H1 (cell line): ENCODE data around the gene CCBE1. TPM values are rescaled to one million over a fixed set of nuclear protein-coding genes. Genes with fewer than 3 reads are reported as not detected.

Experiments
- CTCF ChIA-PET: fragments of 300-600 bp; sonication (Branson Sonifier 250); formaldehyde crosslinking; loops from one replicate; lab custom pipeline; 2021; ENCODE audit not compliant: partially characterized antibody; lab: Charles Lee
- POLR2A ChIA-PET: fragments of 300-600 bp; sonication (Branson Sonifier 250); formaldehyde crosslinking; loops from one replicate; lab custom pipeline; 2021; ENCODE audit warnings: inconsistent platforms; ENCODE audit not compliant: partially characterized antibody; lab: Charles Lee
- DNase-seq, 2 experiments: peaks; one replicate each; pipeline versions ENCODE4 v3.0.0 to v3.0.0-alpha.2; 2010 to 2022; ENCODE audit warnings: low spot score in 2 of 2, low read depth in 1 of 2, mixed read lengths in 1 of 2
- FAIRE-seq: peaks from 2 replicates; lab custom pipeline; 2011; peaks lifted over from hg19 to GRCh38; lab: Jason Lieb, UNC
- H2AFZ ChIP-seq: 2 replicates; pipeline ENCODE4 v1.8.1; 2012; ENCODE audit warnings: low read length, inconsistent platforms
- H2AK5ac ChIP-seq: 2 replicates; pipeline ENCODE4 v1.6.1; 2013; ENCODE audit warnings: low read depth, low read length
- H2BK120ac ChIP-seq: replicated peaks from 2 replicates; pipeline ENCODE3; 2013; ENCODE audit warnings: low read depth, low read length, inconsistent platforms
- H2BK12ac ChIP-seq: 2 replicates; pipeline ENCODE4 v1.6.1; 2013; ENCODE audit warnings: low read depth, low read length
- H2BK15ac ChIP-seq: 2 replicates; pipeline ENCODE4 v1.6.1; 2013; ENCODE audit warnings: low read length
- H2BK20ac ChIP-seq: 2 replicates; pipeline ENCODE4 v1.6.1; 2013; ENCODE audit warnings: low read length
- H2BK5ac ChIP-seq: 2 replicates; pipeline ENCODE4 v1.6.1; 2013; ENCODE audit warnings: low read depth, low read length
- H3K14ac ChIP-seq: 2 replicates; pipeline ENCODE4 v1.6.1; 2013; ENCODE audit warnings: inconsistent platforms; ENCODE audit not compliant: insufficient read length
- H3K18ac ChIP-seq: 2 replicates; pipeline ENCODE4 v1.6.1; 2013; ENCODE audit warnings: low read length; ENCODE audit errors: extremely low read depth
- H3K23ac ChIP-seq: 2 replicates; pipeline ENCODE4 v1.6.1; 2013; ENCODE audit warnings: inconsistent platforms; ENCODE audit not compliant: insufficient read length
- H3K23me2 ChIP-seq: 2 replicates; pipeline ENCODE4 v1.6.1; 2013; ENCODE audit warnings: low read depth, low read length
- H3K27ac ChIP-seq: 2 replicates; pipeline ENCODE4 v1.6.1; 2011; ENCODE audit warnings: low read depth, low read length, inconsistent platforms
- H3K27me3 ChIP-seq, 4 experiments: replicated peaks in 1 of 4; 1 replicate in 1 of 4; 2 replicates in 3 of 4; pipeline versions ENCODE4 v1.6.1 to v1.8.1; 2011 to 2013; ENCODE audit warnings: low read length in 3 of 4, mild to moderate bottlenecking in 3 of 4, inconsistent platforms in 2 of 4, mixed read lengths in 2 of 4, moderate library complexity in 1 of 4; ENCODE audit not compliant: control insufficient read depth in 3 of 4, insufficient read depth in 3 of 4; ENCODE audit errors: extremely low read depth in 1 of 4
- H3K36me3 ChIP-seq, 4 experiments: 2 replicates each; pipeline versions ENCODE4 v1.6.1 to v1.8.1; 2011 to 2013; ENCODE audit warnings: mild to moderate bottlenecking in 4 of 4, low read length in 3 of 4, moderate library complexity in 2 of 4, control low read depth in 1 of 4, inconsistent platforms in 1 of 4; ENCODE audit not compliant: insufficient read depth in 4 of 4, control insufficient read depth in 2 of 4
- H3K4ac ChIP-seq: replicated peaks from 2 replicates; pipeline ENCODE3; 2013; ENCODE audit warnings: low read length, low read depth, mixed read lengths, inconsistent platforms; ENCODE audit not compliant: insufficient read length
- H3K4me1 ChIP-seq, 4 experiments: replicated peaks in 1 of 4; 1 replicate in 1 of 4; 2 replicates in 3 of 4; pipeline versions ENCODE4 v1.6.1 to v1.8.1; 2011 to 2013; ENCODE audit warnings: low read length in 3 of 4, inconsistent platforms in 2 of 4, mixed read lengths in 1 of 4; ENCODE audit not compliant: insufficient read depth in 4 of 4, control insufficient read depth in 3 of 4
- H3K4me2 ChIP-seq, 2 experiments: 2 replicates each; pipeline versions ENCODE4 v1.6.1 to v1.8.1; 2011 to 2013; ENCODE audit warnings: low read depth in 2 of 2, low read length in 2 of 2, control low read depth in 1 of 2, inconsistent platforms in 1 of 2, mild to moderate bottlenecking in 1 of 2; ENCODE audit not compliant: insufficient read depth in 1 of 2
- H3K4me3 ChIP-seq, 4 experiments: fragments of 200-600, 300-600 bp in 1 of 4; sonication (generic), shearing (Covaris generic), sonication (Bioruptor Twin) in 1 of 4; 2 replicates each; pipeline versions ENCODE4 v1.5.1 to v1.8.1; 2011 to 2016; ENCODE audit warnings: low read length in 4 of 4, low read depth in 3 of 4, control low read depth in 2 of 4, inconsistent platforms in 2 of 4, mild to moderate bottlenecking in 2 of 4, mixed read lengths in 1 of 4, moderate library complexity in 1 of 4; ENCODE audit not compliant: insufficient read depth in 2 of 4; ENCODE audit errors: extremely low read depth in 1 of 4
- H3K56ac ChIP-seq: replicated peaks from 2 replicates; pipeline ENCODE3; 2013; ENCODE audit warnings: low read depth, mild to moderate bottlenecking, mixed read lengths, low read length, inconsistent platforms; ENCODE audit not compliant: insufficient read length
- H3K79me1 ChIP-seq: 2 replicates; pipeline ENCODE4 v1.6.1; 2013; ENCODE audit warnings: low read depth, low read length, control low read depth
- H3K79me2 ChIP-seq, 2 experiments: 2 replicates each; pipeline versions ENCODE4 v1.6.1 to v1.8.1; 2012 to 2013; ENCODE audit warnings: low read length in 2 of 2, mild to moderate bottlenecking in 2 of 2, inconsistent platforms in 1 of 2; ENCODE audit not compliant: insufficient read depth in 2 of 2, control insufficient read depth in 1 of 2
- H3K9ac ChIP-seq, 4 experiments: replicated peaks in 1 of 4; 1 replicate in 1 of 4; 2 replicates in 3 of 4; pipeline versions ENCODE4 v1.6.1 to v1.8.1; 2011 to 2013; ENCODE audit warnings: low read depth in 3 of 4, low read length in 3 of 4, control low read depth in 2 of 4, mild to moderate bottlenecking in 2 of 4, moderate library complexity in 2 of 4, inconsistent platforms in 1 of 4; ENCODE audit errors: extremely low read depth in 1 of 4
- H3K9me3 ChIP-seq, 2 experiments: 2 replicates each; pipeline versions ENCODE4 v1.6.1 to v1.8.1; 2012 to 2013; ENCODE audit warnings: mild to moderate bottlenecking in 2 of 2, moderate library complexity in 2 of 2, control low read depth in 1 of 2, inconsistent platforms in 1 of 2, low read depth in 1 of 2, low read length in 1 of 2, mixed read lengths in 1 of 2; ENCODE audit not compliant: insufficient read depth in 2 of 2
- H4K20me1 ChIP-seq, 2 experiments: replicated peaks in 1 of 2; 2 replicates each; pipeline versions ENCODE3 to v1.8.1; 2011 to 2013; ENCODE audit warnings: inconsistent platforms in 2 of 2, low read length in 2 of 2, mild to moderate bottlenecking in 1 of 2; ENCODE audit not compliant: insufficient read depth in 2 of 2, control insufficient read depth in 1 of 2
- H4K5ac ChIP-seq: 2 replicates; pipeline ENCODE4 v1.6.1; 2013; ENCODE audit warnings: low read length, low read depth, mixed read lengths, inconsistent platforms; ENCODE audit not compliant: insufficient read length
- H4K8ac ChIP-seq: 2 replicates; pipeline ENCODE4 v1.8.0; 2013; ENCODE audit warnings: mild to moderate bottlenecking, moderate library complexity, low read length, inconsistent platforms; ENCODE audit not compliant: insufficient read depth; ENCODE audit errors: extremely low read depth
- H4K91ac ChIP-seq: replicated peaks from 2 replicates; pipeline ENCODE3; 2013; ENCODE audit warnings: low read length, mixed read lengths, inconsistent platforms; ENCODE audit not compliant: insufficient read length
- GTF2F1 ChIP-seq: IDR thresholded peaks from 2 replicates; pipeline ENCODE4 v1.6.1; 2012; ENCODE audit warnings: low read depth, low read length, improper control_type of control experiment, borderline replicate concordance
- POLR2A ChIP-seq, 2 experiments: IDR thresholded peaks; 1 replicate in 1 of 2; 2 replicates in 1 of 2; pipeline ENCODE4 v1.6.1; 2011; ENCODE audit warnings: low read depth in 2 of 2, low read length in 2 of 2, mild to moderate bottlenecking in 2 of 2; ENCODE audit errors: control extremely low read depth in 1 of 2
- RNF2 ChIP-seq: fragments of 200-900, 300-1000 bp; sonication (generic); IDR thresholded peaks from 2 replicates; pipeline ENCODE4 v1.7.1; 2016; ENCODE audit warnings: borderline replicate concordance, low read depth, mild to moderate bottlenecking, antibody characterized with exemption, low read length; ENCODE audit not compliant: poor library complexity, severe bottlenecking; ENCODE audit errors: missing control alignments
- SP1 ChIP-seq: IDR thresholded peaks from 2 replicates; pipeline ENCODE4 v1.6.1; 2011; ENCODE audit warnings: low read depth, low read length
- WGBS, 2 experiments: shearing (Covaris generic) in 1 of 2; methylation state at CpG; one replicate each; pipeline versions ENCODE4 v1.1.6 to v1.1.7; 2013 to 2015; ENCODE audit warnings: low lambda C conversion rate in 2 of 2, mixed read lengths in 2 of 2, inconsistent platforms in 1 of 2, low coverage in 1 of 2, missing lambda C conversion rate in 1 of 2; ENCODE audit not compliant: insufficient replicate concordance in 2 of 2, insufficient coverage in 1 of 2, insufficient read length in 1 of 2; ENCODE audit errors: extremely low coverage in 1 of 2, missing lambda C conversion rate in 1 of 2; 5-methylcytosine and 5-hydroxymethylcytosine counted together
- polyA plus RNA-seq, 7 experiments: library from polyadenylated mRNA; depleted of rRNA in 3 of 7; stranded (reverse) in 5 of 7; unstranded in 2 of 7; fragments of >200 nt in 5 of 7; fragments of 200-250 nt in 2 of 7; gene quantifications; 1 replicate in 5 of 7; 2 replicates in 1 of 7; 4 replicates in 1 of 7; pipeline versions ENCODE4 v1.2.1 to v1.2.3, GENCODE V29; 2011 to 2013; ENCODE audit warnings: missing spikeins in 2 of 7, mixed read lengths in 2 of 7
- total RNA-seq: library from RNA; stranded (reverse); fragmentation: NEBNext Ultra II Directional; extraction: Animal tissue kit (Norgen Biotek cat#: 25700); gene quantifications from 2 replicates; pipeline ENCODE4 v1.2.1, GENCODE V29; 2021
- TF ChIP-seq, protein P1 (sequence below): IDR thresholded peaks from 2 replicates; pipeline ENCODE4 v1.6.1; 2012; ENCODE audit warnings: inconsistent platforms

Gene CCBE1
- total and polyA plus RNA-seq, 2 of the 8 experiments (the other 6 are each of a cell fraction or from before 2014, with no cell fraction given) = 2.1 to 2.6 TPM

DNA sequence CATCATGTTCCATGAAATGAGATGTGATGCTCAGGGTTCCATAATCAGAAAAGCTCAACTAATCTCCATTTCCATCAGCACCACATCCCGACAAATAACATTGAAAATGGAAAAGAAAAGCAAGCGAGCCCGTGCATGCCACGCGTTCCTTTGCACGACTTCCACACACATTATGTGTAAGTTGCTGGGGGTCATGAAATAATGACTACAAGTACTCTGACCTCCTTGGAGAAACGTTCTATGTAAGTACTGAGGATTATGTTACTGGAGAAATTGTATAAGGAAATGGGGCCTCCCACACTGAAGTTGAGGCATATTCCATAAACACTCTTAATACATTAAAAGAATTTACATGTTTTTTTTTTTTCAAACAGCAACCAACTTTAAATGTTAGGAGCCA is 38.3 kb downstream of the CCBE1 start:
- Histone ChIP-seq H3K56ac (no peak overlapping the region), H3K79me2 (no peaks in the 10 kb centered on the region), H3K4me3 (no peak overlapping the region), H3K27ac (no peak overlapping the region), H4K5ac (no peak overlapping the region), H3K9ac (no peak overlapping the region), H2BK120ac (no peak overlapping the region), H3K23me2 (no peaks in the 10 kb centered on the region; the same call in 1 of the 2 replicates), H4K91ac (no peak overlapping the region), H2AFZ (no peak overlapping the region), H3K4me2 (no peak overlapping the region), H2BK5ac (no peak overlapping the region), H3K79me1 (no peaks in the 10 kb centered on the region; the same call in 1 of the 2 replicates), H3K14ac (no peak overlapping the region), H4K20me1 (no peaks in the 10 kb centered on the region), H3K4me1 (no peaks in the 10 kb centered on the region; a peak in 2 of 7 replicates), H3K4ac (no peak overlapping the region), H4K8ac (no peak overlapping the region), H3K9me3 (no peaks in the 10 kb centered on the region), H2BK12ac (no peak overlapping the region), H2BK20ac (no peak overlapping the region), H3K23ac (no peak overlapping the region), H2BK15ac (no peak overlapping the region), H3K36me3 (no peaks in the 10 kb centered on the region), H3K18ac (no peak overlapping the region), H3K27me3 (no peaks in the 10 kb centered on the region), H2AK5ac (no peak overlapping the region)
- TF ChIP-seq RNF2 = no peak
- TF ChIP-seq, protein P1, sequence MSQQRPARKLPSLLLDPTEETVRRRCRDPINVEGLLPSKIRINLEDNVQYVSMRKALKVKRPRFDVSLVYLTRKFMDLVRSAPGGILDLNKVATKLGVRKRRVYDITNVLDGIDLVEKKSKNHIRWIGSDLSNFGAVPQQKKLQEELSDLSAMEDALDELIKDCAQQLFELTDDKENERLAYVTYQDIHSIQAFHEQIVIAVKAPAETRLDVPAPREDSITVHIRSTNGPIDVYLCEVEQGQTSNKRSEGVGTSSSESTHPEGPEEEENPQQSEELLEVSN = no peak
- TF ChIP-seq POLR2A (IDR thresholded peaks at IDR 0.05; ENCODE audit: control extremely low read depth in 1 of 2, low read depth in 2 of 2, low read length in 2 of 2) = no peak
- no peak for TF ChIP-seq GTF2F1
- no peak for TF ChIP-seq SP1
- DNase-seq = no peak
- WGBS, 2 experiments = 92% methylated on average over 7 of the region's 7 CpGs; no CpG with 5 or more reads in 1 of the 2 experiments
- FAIRE-seq = no peak
- POLR2A ChIA-PET = no interaction called here
- CTCF ChIA-PET = interaction anchor here (0.7 to 3.0 kb wide), 8 partner anchors 10 to 409 kb away, joined by 3 to 14 read pairs (median 4); partner anchors contain the start of gene CCBE1
